HG03439 (cell line): ENCODE measurements around the gene ZBTB16.

ENCODE experiments used
- ATAC-seq: cut with Tn5 transposase; IDR thresholded peaks from one replicate; pipeline ENCODE4 v1.9.1; 2021; ENCODE audit warnings: mild to moderate bottlenecking, moderate library complexity; ENCODE audit not compliant: unreplicated experiment

ZBTB16 gene

GRCh38 chr11:114200351-114201133, 141.0 kb downstream of the ZBTB16 start:
- ATAC-seq, result no peak

- no peak for ATAC-seq
Observed at GRCh38 chr11:114201219-114201618, 141.7 kb downstream of the ZBTB16 start.

GRCh38 chr11:114202011-114202609, 142.6 kb downstream of the ZBTB16 start:
- no peak for ATAC-seq

GRCh38 chr11:114207096-114207495, 147.6 kb downstream of the ZBTB16 start:
- ATAC-seq, result no peak

GRCh38 chr11:114208377-114208776, 148.9 kb downstream of the ZBTB16 start:
- ATAC-seq, result no peak

GRCh38 chr11:114209343-114209742, 149.8 kb downstream of the ZBTB16 start:
- ATAC-seq, result no peak

GRCh38 chr11:114209904-114210303, 150.4 kb downstream of the ZBTB16 start:
- no peak for ATAC-seq

- no peak for ATAC-seq
Observed at GRCh38 chr11:114211444-114212121, 152.1 kb downstream of the ZBTB16 start.

GRCh38 chr11:114213622-114214021, 154.1 kb downstream of the ZBTB16 start:
- no peak for ATAC-seq

- no peak for ATAC-seq
Observed at GRCh38 chr11:114215428-114215827, 155.9 kb downstream of the ZBTB16 start.

- no peak for ATAC-seq
Observed at GRCh38 chr11:114215871-114216795, 156.6 kb downstream of the ZBTB16 start.

GRCh38 chr11:114216796-114217180, 157.3 kb downstream of the ZBTB16 start:
- ATAC-seq, result no peak

GRCh38 chr11:114218508-114218907, 159.0 kb downstream of the ZBTB16 start:
- no peak for ATAC-seq

GRCh38 chr11:114219559-114220349, 160.2 kb downstream of the ZBTB16 start:
- no peak for ATAC-seq

GRCh38 chr11:114221037-114221436, 161.5 kb downstream of the ZBTB16 start:
- no peak for ATAC-seq

GRCh38 chr11:114225661-114226060, 166.2 kb downstream of the ZBTB16 start:
- no peak for ATAC-seq

GRCh38 chr11:114226356-114226755, 166.8 kb downstream of the ZBTB16 start:
- ATAC-seq, result no peak

GRCh38 chr11:114228435-114229411, 169.2 kb downstream of the ZBTB16 start:
- ATAC-seq, result no peak
